Measurements from ENCODE around the gene MAML1. TPM values are rescaled to one million over a fixed set of nuclear protein-coding genes. Genes with fewer than 3 reads are reported as not detected.
A peak's percentile ranks its signal among the peaks of the same experiment; 100 is the strongest.

MAML1 gene
- total RNA-seq, 1 donor from 2014 or later = 36.6 TPM

DNA sequence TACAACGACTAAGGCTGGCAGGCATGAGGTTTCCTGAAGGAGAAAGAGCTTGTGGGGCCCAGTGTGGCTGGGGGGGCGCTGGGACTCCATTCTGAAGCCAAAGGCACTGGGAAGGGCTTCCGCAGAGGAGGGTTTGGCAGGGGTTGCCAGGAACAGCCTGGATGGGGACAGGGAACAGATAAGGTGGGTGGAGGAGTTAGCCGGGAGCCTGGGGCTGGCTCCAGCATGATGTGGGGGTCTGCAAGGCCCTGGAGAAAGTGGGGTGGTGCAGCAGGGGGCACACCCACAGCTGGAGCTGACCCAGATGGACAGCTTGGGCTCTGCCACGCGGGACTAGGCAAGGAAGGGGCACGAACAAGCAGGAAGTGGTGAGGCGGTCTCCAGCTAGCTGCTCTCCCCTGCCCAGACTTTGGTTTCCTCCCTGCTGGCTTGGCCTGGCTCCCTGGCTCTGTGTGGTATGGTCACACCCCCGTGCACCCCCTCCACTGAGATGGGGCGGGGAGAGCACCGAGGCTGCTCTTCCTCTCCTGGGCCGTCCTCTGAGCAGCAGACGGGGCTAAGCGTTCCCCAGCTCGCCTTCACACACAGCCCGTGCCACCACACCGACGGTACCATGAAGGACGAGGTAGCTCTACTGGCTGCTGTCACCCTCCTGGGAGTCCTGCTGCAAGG lies 61.0 kb downstream of the MAML1 start, which contains the start of gene LTC4S:
Gene LTC4S (plus strand): TSS at position 519 of the 672 bp plus-strand sequence. CDS start 95 bp downstream, at position 614.
- peak; percentile 83 for DNase-seq (ENCODE audit: low spot score)

DNA sequence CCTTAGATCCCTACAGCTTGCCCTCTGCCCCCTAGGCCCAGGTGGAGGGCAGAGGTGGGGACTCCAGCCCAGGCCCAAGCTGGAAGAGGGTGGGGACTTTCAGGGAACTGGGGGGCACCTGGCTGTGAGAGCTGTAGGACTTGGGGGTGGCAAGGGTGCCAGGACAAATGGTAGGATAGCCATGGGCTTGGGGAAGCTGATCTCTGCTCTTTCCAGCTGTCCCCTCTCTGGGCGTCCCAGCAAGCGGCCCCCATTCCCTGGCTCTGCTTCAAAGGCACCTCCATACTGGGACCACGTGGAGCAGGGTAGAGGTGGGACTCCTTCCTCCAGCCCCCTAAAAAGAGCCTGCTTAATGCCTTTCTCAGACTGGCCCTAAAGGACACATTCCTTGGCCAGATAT lies 61.5 kb downstream of the MAML1 start:
- no peak for DNase-seq (ENCODE audit: low spot score)

DNA sequence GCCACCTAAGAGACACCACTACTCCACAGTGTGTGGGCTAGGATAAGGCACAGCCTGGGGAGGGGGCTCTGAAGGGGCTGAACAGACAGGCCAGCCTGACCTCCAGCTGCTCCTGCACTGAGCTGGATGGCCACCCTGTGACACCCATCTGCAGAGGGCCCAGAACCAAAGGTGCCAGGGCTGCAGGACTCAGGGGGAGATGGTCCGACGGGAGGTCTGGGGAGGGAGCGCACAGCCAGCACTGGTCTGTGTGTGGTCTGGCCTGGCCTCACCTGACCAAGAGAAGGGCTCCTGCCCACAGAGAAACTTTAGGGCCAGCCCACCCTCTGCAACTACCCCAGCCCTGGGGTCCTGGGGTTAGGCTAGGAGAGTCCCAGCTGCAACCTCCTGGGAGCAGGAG lies 62.0 kb downstream of the MAML1 start:
- no peak for DNase-seq (ENCODE audit: low spot score)

DNA sequence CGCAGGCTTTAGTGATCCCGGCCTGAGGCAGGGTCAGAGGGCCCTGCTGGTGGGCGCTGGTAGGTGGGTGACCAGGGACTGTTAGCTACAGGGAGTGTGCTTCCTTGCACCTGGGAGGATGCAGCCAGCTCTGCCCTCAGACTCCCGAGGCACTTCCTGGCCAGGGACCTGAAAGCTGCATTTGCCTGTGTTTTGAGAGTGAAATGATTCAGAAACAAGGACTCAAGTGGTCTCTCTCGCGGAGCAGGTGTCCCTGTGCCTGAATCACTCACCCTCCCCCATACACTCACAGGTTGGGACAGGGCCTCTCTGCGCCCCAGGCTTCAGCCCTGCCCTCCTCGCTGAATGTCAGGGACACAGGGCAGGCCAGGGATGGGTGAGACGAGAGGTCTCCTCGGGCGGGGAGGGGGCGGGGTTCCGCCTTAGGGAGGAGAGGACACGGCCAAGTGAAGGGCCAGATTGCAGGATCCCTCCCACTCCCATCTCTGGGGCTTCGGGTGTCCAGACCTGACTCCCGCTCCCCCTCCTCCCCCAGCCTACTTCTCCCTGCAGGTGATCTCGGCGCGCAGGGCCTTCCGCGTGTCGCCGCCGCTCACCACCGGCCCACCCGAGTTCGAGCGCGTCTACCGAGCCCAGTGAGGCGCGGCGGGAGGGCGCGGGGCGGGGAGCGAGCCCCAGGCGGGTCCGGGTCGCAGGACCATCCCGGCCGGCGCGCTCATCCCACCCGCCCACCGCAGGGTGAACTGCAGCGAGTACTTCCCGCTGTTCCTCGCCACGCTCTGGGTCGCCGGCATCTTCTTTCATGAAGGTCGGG lies 62.6 kb downstream of the MAML1 start:
- DNase-seq (ENCODE audit: low spot score) = no peak

DNA sequence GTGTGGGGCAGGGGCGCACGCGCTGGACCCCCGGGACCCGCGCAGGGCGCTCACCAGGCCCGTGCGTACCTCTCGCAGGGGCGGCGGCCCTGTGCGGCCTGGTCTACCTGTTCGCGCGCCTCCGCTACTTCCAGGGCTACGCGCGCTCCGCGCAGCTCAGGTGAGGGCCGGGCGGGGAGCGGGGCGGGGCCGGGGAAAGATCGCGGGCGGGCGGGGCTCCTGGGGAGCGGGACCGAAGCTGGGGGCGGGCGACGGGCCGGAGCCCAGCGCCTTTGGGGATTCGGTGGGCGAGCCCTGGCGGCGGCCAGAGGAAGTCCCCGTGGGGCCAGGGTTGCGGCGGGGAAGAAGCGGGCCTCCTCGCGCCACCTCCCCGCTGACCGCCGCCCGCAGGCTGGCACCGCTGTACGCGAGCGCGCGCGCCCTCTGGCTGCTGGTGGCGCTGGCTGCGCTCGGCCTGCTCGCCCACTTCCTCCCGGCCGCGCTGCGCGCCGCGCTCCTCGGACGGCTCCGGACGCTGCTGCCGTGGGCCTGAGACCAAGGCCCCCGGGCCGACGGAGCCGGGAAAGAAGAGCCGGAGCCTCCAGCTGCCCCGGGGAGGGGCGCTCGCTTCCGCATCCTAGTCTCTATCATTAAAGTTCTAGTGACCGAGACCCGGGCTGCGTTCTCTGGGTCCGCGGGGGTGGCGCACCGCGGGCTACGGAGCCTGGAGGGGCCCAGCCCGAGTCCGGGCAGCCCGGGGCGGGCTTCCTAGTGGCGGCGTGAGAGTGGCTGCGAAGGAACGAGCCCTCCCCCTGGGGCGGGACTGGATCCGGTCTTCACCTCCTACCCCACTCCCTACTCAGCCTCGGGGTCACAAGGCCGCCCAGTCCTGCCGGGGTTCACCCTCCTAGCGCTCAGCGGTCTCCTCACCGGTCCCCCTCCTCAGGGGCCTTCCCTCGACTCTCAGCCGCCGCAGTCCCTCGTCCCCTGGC lies 63.5 kb downstream of the MAML1 start:
- DNase-seq (ENCODE audit: low spot score) = peak; percentile 82

DNA sequence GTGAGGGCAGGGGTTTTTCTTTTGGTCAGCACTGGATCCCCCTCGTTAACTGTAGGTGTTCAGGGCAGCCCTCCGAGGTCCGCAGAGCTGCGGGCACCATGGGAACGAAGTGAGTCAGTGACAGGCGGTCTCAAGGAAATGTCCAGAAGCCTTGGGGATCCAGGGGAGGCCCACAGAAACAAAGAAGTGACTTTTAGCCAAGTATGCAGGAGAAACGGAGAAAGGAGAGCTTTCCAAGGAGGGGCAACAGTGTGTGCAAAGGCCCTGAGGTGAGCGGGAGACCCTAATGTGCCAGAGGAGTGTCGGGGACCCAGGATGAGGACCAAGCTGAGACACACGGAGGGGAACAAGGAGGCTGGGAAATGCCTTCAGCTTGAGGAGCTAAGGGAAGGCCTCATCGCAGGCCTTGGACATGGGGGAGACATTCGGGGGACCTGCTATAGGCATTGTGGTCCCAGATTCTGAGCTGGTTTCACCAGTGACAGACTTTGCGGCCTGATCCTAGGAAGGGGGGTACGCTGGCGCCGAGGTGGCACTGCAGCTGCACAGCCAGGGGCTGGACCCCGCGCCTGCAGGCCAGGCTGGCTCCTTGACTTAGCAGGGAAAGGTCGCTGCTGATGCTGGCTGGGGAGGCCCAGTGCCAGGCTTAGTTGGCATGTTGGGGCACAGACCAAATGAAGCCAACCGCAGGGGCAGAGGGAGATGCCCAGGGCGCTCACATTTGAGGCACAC lies 64.4 kb downstream of the MAML1 start:
- DNase-seq (ENCODE audit: low spot score) = no peak

DNA sequence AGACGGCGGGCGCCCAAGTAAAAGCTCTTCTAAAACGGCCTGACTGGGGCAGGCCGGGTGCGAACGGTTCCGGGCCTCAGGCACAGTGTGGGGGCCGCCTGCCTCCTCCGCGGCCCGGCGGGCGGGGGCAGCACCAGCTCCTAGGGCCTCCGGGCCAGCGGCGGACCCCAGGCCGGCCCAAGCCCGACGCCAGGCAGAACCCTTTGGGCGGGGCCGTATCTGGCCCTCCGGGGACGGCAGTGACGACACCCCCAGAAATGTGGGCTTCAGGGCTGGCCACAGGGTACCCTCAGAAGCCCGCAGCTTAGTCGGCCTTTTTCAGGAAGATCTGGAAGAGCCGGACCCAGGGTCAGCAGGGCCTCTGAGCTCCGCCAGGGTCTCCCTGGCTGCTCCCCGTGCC lies 65.1 kb downstream of the MAML1 start:
- DNase-seq (ENCODE audit: low spot score) = no peak

DNA sequence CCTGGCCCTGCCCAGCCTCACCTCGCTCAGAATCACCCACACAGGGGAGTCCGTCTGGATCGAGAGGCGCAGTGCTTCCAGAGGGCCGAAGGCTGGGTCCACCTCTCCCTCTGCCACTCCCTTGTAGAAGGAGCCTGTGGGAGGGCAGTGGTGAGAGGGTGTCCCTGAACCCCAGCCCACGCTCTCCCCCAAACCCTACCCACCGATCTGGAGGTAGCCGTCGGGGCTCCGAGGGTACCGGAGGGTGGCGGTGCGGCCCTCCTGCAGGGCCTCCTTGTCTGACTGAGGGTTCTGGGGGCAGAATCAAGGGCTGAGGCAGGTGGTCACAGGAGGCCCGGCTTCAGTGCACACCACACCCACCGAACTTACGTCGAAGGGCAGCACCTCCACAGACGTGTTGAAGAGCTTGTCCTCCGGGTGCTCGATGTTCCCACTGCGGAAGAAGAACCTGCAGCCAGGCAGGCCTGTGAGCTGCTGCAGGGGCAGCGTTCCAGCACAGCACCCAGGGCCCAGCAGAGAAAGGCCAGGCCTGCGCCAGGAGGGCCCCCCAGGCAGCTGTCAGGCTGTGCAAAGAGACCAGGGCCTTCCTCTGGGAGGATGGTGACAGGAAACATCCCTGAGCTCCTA lies 65.6 kb downstream of the MAML1 start:
- DNase-seq (ENCODE audit: low spot score) = no peak

DNA sequence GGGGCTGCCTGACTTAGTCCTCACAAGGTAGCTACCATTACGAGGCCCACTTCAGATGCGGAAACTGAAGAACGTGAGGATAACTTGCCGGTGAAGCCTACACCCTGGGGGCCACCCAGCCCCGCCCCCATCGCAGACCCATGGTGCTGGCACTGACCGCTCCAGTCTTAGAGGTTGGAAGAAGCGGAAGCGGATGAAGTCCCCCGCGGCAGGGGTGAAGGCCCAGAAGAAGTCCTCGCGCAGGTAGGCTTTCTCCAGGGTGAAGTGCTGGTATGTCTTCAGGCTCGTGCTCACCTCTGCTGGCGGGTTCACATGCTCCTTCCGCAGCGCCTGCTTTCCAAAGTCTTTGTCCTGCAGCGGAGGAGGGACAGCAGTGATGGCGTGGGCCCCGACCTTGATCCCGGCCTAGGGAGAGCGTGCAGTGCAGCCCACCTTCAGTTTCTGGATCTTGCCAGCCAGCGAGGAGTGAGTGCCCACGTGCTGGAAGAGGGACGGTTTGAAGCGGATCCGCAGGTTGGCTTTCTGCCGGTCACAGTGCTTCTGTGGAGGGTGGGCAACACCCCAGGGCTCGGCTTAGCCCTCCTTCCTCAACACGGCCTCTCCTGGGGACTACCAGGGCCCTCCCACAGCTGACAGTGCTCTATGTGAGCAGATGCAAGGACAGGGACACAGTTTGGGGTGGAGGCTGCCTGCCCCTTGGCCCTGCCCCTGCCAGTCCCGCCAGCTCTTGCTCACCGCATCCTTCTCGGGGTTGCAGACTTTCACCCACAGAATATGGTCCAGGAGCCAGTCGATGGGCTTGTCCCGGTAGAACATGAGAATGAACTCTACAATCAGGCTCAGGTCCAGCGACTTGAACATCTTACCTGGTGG lies 66.4 kb downstream of the MAML1 start:
- DNase-seq (ENCODE audit: low spot score) = no peak

DNA sequence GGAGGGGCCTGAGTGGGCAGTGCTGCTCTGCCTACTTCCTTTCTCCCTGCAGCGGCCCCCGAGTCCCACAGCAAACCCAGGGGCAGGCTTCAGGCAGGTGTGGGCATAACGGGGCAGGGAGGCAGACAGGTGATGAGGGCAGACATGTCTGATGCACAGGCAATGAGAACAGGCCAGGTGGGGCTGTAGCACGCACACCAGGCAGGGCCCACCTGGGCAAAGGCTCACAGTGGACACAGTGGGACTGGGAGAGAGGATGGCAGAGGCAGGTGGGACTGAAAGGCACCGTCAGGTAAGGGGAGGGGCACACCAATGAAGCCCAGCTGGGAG lies 67.0 kb downstream of the MAML1 start:
- DNase-seq (ENCODE audit: low spot score) = no peak

DNA sequence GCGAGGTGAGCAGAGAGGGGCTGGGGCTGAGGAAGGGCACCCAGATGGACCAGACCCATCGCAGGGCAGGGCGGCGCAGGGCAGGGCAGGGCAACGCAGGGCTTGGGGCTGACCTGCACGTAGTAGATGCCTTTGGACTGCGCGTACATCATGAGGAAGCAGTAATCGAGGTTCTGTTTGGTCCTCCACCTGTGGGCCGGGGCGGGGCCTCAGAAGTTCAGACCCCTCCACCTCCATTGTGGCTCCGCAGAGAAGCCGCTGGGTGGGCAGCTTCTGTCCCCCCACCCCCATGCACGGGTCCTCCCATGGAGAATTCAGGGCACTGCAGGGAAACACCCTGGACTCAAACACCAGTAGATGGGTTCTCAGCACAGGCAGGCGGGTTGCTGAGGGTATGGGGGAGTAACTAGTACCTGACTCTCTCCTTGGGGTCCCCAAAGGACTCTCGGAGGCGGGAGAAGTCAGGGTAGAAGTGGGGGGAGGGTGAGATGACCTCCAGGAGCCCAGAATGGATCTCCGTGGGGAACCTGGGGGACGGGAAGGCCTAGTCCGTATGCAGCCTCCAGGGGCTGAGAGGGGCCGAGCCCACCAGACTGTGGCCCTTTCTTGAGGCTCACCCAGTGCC lies 67.6 kb downstream of the MAML1 start:
- DNase-seq (ENCODE audit: low spot score) = no peak

DNA sequence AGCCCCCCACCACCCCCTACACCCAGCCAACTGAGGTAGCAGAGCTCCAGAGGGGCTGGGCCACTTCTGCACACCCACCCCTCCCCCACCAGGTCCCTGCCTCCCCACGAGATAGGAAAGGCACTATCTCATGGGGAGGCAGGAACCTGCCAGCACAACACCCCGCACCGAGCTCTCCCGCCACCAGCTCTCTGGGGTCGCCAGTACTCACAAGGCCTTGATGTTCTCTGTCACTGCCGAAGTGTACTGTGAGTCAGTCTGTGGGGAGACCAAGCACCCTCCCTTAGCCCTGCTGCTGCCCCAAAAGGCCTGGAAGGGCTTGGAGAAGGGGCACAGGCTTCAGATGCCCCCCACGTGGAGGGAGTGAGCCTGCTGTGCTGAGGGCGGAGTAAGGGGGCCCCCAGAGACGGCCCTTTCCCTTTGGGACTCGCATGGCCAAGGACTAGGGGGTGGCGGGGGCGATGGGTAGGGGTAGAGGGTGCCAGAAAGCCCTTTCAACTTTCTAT lies 68.1 kb downstream of the MAML1 start:
- no peak for DNase-seq (ENCODE audit: low spot score)

DNA sequence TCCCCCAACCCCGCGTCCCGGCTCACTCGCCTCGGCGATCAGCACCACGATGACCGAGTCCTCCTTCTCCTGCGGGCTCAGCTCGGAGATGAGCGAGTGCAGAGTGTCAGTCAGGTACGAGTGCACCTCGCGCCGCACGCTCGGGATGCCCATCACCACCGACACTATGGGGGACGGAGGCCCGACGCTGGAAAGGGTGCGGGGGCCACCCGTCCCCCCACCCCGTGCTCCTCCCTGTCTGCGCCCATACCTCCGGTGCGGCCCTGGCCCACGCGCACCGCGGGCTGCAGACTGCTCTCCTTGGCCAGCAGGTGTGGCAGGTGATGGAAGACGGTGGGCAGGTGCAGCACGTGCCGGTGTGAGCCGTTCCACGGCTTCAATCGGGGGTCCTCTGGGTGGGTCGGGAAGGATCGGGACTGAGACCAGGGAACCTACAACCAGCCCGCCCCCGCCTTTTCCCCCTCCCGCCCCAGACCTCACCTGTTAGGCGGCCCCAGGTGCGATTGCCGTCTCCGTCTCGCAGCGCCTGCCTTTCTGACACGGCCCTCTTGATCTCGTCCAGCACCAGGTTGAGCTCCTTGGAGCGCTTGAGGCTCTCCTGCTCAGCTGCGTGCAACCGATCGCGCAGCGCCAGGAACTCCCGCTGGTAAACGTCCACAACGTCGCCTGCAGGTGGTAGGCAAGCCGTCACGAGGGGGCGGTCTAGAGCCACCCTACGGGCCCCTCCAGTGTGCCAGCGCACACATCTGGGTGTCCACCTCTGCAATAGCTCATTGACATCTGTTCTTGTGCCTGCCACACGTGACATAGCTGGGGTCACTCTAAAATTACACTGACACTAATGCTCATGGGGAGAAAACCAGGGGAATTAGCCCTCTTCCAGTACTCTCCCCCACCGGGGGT lies 68.9 kb downstream of the MAML1 start:
- peak; percentile 76 for DNase-seq (ENCODE audit: low spot score)

DNA sequence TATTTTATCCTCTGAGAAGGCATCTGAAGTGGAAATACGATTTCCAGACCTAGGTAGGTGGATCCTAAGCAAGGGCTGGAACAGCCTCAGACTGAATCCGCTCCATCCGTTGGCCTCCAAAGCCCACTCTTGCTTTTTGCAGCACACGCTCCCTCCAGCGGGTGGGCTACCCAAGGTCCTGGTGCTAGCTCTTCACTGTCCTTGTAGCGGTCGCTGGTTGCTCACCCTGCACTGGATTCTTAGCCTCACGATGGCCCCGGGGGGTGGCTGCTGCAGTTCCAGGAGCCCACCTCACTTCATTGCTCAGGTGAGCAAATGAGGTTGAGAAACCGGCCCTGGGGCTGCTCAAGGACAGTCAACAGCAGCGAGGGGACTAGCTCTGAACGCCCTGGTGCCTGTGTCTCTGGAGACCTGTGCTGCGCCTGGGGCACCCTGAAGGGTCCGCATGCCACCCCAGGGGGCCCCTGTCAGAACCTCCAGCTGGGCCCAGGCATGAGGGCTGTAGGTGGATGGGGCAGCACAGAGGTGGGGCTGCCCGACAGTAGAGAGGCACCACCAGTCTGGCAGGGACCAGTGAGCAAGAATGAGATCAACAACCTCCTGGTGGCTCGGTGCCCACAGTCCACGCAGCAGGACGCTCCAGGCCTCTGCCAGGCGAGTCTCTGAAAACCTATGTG lies 69.7 kb downstream of the MAML1 start:
- no peak for DNase-seq (ENCODE audit: low spot score)

DNA sequence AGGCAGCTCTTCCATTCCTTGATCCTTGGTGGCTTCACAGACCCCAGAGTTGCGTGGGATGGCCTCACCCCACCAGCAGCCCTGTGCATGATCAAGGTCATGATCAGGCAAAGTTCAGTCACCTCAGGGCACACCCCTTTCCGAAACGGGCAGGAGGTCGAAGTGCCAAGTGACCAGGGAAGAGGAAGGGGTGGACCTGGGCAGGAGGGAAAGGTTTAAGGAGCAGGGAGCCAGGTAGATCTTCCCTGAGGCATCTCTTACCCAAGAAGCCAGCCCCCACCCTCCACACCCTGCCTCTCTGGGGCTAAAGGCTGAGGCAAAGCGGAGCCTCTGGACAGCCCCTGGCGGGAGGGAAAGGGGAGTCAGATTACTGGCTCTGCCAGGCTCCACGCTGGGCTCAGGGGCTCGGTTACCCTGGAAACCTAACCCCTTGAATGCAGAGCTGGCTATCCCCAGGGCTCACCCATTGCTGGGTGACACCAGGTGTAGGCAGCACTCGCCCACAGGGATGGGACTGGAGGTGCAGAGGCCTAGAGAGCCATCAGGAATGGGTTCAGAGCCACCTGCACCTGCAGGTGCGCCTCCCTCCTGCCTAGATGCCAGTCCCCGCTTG lies 70.4 kb downstream of the MAML1 start:
- DNase-seq (ENCODE audit: low spot score) = no peak

DNA sequence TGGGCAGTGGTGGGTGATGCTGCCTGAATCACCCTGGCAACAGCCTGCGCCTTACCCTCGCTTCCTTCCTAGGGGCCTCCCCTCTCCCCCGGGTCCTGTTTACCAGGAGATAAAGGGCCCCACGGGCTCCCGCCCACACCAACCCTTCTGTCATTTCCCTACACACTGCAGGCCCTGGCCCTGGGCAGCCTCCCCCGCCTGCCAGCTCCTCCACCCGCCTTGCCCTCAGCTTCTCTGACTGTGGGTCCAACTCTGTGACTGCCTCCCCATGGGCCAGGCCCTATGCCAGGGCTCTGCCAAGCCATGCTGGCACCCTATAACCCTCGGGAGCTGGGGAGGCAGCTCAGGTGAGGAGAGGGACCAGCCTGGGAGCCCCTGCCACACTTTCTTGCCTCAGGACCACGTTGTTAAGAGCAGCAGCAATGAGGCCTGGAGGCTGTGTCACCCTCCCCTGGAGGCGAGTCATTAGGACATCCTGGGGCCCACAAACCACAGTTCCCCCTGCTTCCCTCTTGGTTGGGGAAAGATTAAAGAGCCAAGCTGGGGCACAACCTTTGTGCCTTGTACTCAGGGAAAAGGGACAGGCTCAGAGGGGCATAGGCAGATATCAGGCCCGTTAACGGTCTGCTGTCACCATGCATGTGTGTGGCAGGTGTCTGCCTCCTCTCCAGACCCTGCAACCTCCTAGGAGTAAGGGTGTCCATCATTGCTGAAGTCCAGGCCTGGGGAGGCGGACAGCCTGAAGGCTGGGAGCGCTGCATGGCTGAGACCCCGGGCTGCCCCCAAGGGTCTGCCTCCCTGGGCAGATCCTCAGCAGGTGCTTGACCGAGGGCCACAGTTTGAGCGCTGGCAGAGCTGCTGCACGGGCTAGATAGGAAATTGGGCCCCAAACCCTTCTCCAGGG lies 71.3 kb downstream of the MAML1 start:
- peak; percentile 25 for DNase-seq (ENCODE audit: low spot score)

Measured in mucosa of gallbladder (tissue), 1 donor.